ENCODE measurements around the gene USP17L29.
"Not testable (repeated sequence)": the region's sequence is repeated elsewhere in the genome, so short reads cannot be mapped to it uniquely, and the experiment has no call there.

DNA sequence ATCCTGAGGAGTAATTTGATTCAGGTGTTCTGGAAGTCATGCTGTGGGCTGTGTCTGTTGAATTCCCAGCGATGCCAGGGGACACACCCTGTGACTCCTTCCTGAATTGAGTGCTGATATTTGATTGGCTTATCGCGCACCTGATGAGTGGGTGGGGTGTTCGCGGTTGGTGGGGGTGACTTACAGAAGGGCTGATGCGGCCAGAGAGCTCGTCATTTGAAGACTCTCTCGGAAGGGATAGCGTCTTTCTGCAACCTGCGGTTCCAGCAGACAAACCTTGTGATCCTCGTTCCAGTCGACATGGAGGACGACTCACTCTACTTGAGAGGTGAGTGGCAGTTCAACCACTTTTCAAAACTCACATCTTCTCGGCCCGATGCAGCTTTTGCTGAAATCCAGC lies at the start of gene USP17L29:
- not testable (repeated sequence) for TF ChIP-seq ELF4 (IDR thresholded peaks at IDR 0.05); SUZ12 (IDR thresholded peaks at IDR 0.05); FOXM1 (IDR thresholded peaks at IDR 0.05; ENCODE audit: borderline replicate concordance); SP1 (IDR thresholded peaks at IDR 0.05)
